HEK293 (cell line): ENCODE data around the gene ZNF576.

Experiments used
- BCL11A ChIP-seq: fragments of 450-650 bp; formaldehyde crosslinking; IDR thresholded peaks from 2 replicates; pipeline ENCODE4 v1.5.1; 2016; ENCODE audit warnings: low read depth, missing biosample characterization, missing genetic modification characterization
- CTCF ChIP-seq: fragments of 450-650 bp; formaldehyde crosslinking; IDR thresholded peaks from 2 replicates; pipeline ENCODE4 v1.5.1; 2016; ENCODE audit warnings: missing biosample characterization, missing genetic modification characterization
- REST ChIP-seq: fragments of 450-650 bp; formaldehyde crosslinking; IDR thresholded peaks from 2 replicates; pipeline ENCODE4 v1.5.1; 2016; ENCODE audit warnings: missing biosample characterization, missing genetic modification characterization
- SCRT1 ChIP-seq: fragments of 450-650 bp; formaldehyde crosslinking; IDR thresholded peaks from 2 replicates; pipeline ENCODE4 v1.5.1; 2016; ENCODE audit warnings: missing biosample characterization, missing genetic modification characterization, borderline replicate concordance
- TCF7L2 ChIP-seq: IDR thresholded peaks from 2 replicates; pipeline ENCODE4 v1.6.1; 2011; ENCODE audit warnings: low read depth, mild to moderate bottlenecking, inconsistent platforms, low read length, moderate library complexity, borderline replicate concordance
- ZBTB20 ChIP-seq: fragments of 450-650 bp; formaldehyde crosslinking; IDR thresholded peaks from 2 replicates; pipeline ENCODE4 v1.5.1; 2016; ENCODE audit warnings: missing biosample characterization, missing genetic modification characterization
- ZFP3 ChIP-seq: fragments of 450-650 bp; formaldehyde crosslinking; IDR thresholded peaks from 2 replicates; pipeline ENCODE4 v1.5.1; 2016; ENCODE audit warnings: low read depth, missing biosample characterization, missing genetic modification characterization

GRCh38 chr19:43643326-43643725 lies 46.9 kb downstream of the ZNF576 start:
- TF ChIP-seq BCL11A (tag by site-specific recombination) (no peak), REST (tag by site-specific recombination) (no peak), CTCF (tag by site-specific recombination) (no peak), ZBTB20 (tag by site-specific recombination) (no peak), SCRT1 (tag by site-specific recombination) (no peak), ZFP3 (tag by site-specific recombination) (no peak), TCF7L2 (no peak)
